Ishikawa (cell line): ENCODE results near the gene SENP5.

ENCODE experiments used
- CEBPB ChIP-seq: IDR thresholded peaks from 2 replicates; pipeline ENCODE4 v1.6.1; 2012
- EP300 ChIP-seq: IDR thresholded peaks from 2 replicates; pipeline ENCODE4 v1.6.1; 2012; ENCODE audit warnings: borderline replicate concordance
- MAX ChIP-seq: IDR thresholded peaks from 2 replicates; pipeline ENCODE4 v1.6.1; 2012
- NFIC ChIP-seq: IDR thresholded peaks from 2 replicates; pipeline ENCODE4 v1.6.1; 2012
- RAD21 ChIP-seq: IDR thresholded peaks from 2 replicates; pipeline ENCODE4 v1.6.1; 2012; ENCODE audit warnings: low read depth
- REST ChIP-seq: IDR thresholded peaks from 2 replicates; pipeline ENCODE4 v1.6.1; 2012; ENCODE audit warnings: low read depth, mild to moderate bottlenecking
- TAF1 ChIP-seq: IDR thresholded peaks from 2 replicates; pipeline ENCODE4 v1.6.1; 2012; ENCODE audit warnings: low read depth, mild to moderate bottlenecking
- TEAD4 ChIP-seq: IDR thresholded peaks from 2 replicates; pipeline ENCODE4 v1.6.1; 2012
- YY1 ChIP-seq: IDR thresholded peaks from 2 replicates; pipeline ENCODE4 v1.6.1; 2012; ENCODE audit warnings: low read depth

- TF ChIP-seq RAD21, result no peak
- TF ChIP-seq EP300, result no peak
- TF ChIP-seq YY1, result no peak
- no peak for TF ChIP-seq TEAD4
- no peak for TF ChIP-seq REST
- TF ChIP-seq TAF1, result no peak
- TF ChIP-seq CEBPB, result no peak
- no peak for TF ChIP-seq MAX
- no peak for TF ChIP-seq NFIC
Observed at GRCh38 chr3:196967412-196968232, 99.9 kb downstream of the SENP5 start.
